Calu3 (cell line): ENCODE results near the gene PLSCR4. TPM values are rescaled to one million over a fixed set of nuclear protein-coding genes. Genes with fewer than 3 reads are reported as not detected.

Source experiments
- BruUV-seq: library from RNA; stranded (reverse); fragments of 400-500 nt; replicated peaks from 2 replicates; lab custom pipeline; 2021; lab: Mats Ljungman, UMichigan
- CTCF ChIA-PET: fragments of 300-600 bp; sonication (Branson Sonifier 250); formaldehyde crosslinking; loops from one replicate; lab custom pipeline; 2022; ENCODE audit warnings: antibody characterized with exemption; lab: Charles Lee
- DNase-seq: peaks from one replicate; pipeline ENCODE4 v3.0.0; 2022
- H3K27ac Mint-ChIP-seq: one replicate; pipeline ENCODE4 v1.8.0; 2022; ENCODE audit warnings: mixed read lengths; ENCODE audit not compliant: unreplicated experiment
- H3K27me3 Mint-ChIP-seq: one replicate; pipeline ENCODE4 v1.8.0; 2022; ENCODE audit warnings: mixed read lengths; ENCODE audit not compliant: unreplicated experiment
- H3K36me3 Mint-ChIP-seq: one replicate; pipeline ENCODE4 v1.8.0; 2022; ENCODE audit warnings: mild to moderate bottlenecking, moderate library complexity, mixed read lengths; ENCODE audit not compliant: insufficient read depth, unreplicated experiment
- H3K4me1 Mint-ChIP-seq: one replicate; pipeline ENCODE4 v1.8.0; 2022; ENCODE audit warnings: mild to moderate bottlenecking, low read depth, mixed read lengths; ENCODE audit not compliant: unreplicated experiment
- H3K4me3 Mint-ChIP-seq: one replicate; pipeline ENCODE4 v1.8.0; 2022; ENCODE audit warnings: mild to moderate bottlenecking, low read depth, moderate library complexity, mixed read lengths; ENCODE audit not compliant: unreplicated experiment
- H3K9me3 Mint-ChIP-seq: one replicate; pipeline ENCODE4 v1.8.0; 2022; ENCODE audit warnings: low read depth, mixed read lengths; ENCODE audit not compliant: unreplicated experiment
- CTCF ChIP-seq: fragments of 200-600 bp; IDR thresholded peaks from one replicate; pipeline ENCODE4 v1.8.0; 2022; ENCODE audit warnings: antibody characterized with exemption; ENCODE audit not compliant: unreplicated experiment
- intact Hi-C: fragments of 100-400 bp; cut with micrococcal nuclease; formaldehyde crosslinking; loops from one replicate; pipeline ENCODE4 v1.10.0; 2022; ENCODE audit not compliant: unreplicated experiment
- total RNA-seq: library from RNA; stranded (reverse); gene quantifications from 2 replicates; pipeline ENCODE4 v1.2.3, GENCODE V29; 2022

PLSCR4 gene
- total RNA-seq, 1 experiment from 2014 or later = 10.2 TPM

DNA sequence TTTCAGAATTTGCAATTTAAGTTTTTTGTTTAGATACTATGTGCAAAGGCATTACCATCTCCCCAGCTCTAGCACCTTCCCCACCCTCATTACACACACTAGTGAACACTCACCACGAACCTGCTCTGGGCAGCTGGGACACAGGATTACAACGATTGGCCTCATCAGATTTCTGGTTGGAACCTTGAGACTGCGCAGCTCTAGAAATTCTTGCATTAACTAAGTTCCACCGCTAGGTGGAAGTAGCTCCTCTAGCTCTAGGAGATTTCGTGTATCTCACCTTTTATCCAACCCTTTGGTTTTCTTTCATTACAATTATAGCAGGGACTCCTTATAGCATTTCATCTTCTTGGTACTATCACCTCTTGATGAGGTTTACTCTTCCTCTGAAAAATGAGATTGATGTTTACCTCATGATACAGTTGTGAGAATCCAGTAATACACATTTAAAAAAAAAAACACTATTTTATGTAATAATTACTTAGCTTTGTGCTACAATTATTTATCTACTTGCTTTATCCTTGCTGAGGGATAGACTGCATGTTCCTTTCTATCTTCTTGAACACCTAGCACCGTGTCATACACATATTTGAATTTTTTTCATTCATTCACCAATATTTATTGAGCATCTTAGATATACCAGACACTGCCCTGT, 61.3 kb downstream of the PLSCR4 start:
- H3K27ac Mint-ChIP-seq = peak overlapping the region; percentile 66
- H3K36me3 Mint-ChIP-seq = no peaks in the 10 kb centered on the region
- H3K4me3 Mint-ChIP-seq = peak overlapping the region; percentile 26
- no peaks in the 10 kb centered on the region for H3K27me3 Mint-ChIP-seq
- peaks cover 14% of the 10 kb centered on the region for H3K4me1 Mint-ChIP-seq
- DNase-seq = peak; percentile 57
- BruUV-seq = no TSS peak
- intact Hi-C loops = loop anchor here (1.0 kb wide), 4 partner anchors 33 to 452 kb away; no protein-coding TSS in a partner anchor
- H3K9me3 Mint-ChIP-seq = no peaks in the 10 kb centered on the region
- CTCF ChIA-PET = interaction anchor here (0.7 to 4.9 kb wide), 26 partner anchors 8 to 449 kb away, joined by 3 to 114 read pairs (median 5); partner anchors contain the start of gene PLOD2
- peak; percentile 81 for TF ChIP-seq CTCF

DNA sequence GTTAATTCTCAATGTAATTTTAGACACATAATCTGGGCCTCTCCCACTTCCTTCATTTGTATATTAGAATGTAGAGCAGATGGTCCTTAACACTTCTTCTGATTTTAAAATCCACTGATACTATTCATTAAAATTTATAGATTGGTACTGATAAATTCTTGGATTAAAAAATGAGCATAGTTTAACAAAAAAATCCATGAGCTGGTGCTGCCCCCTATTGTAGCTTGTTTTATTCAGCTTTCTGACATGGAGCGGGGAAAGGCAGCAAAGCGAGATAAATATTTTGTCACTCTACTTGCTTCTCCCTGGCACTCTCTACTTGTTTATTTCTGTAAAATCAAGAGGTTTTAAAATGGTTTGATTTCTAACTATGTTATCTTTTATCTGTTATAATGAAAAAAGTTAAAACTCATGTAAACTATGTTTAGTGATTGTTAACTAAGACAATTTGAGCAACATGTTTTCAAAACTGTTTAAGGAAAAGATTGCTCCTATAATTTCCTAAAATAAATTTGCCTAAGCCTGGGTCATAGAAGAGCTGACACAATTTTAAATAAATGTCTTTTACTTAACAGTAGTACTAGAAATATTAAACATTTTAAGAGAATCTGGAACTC, 63.5 kb downstream of the PLSCR4 start:
- Mint-ChIP-seq H3K27ac (no peak overlapping the region), H3K36me3 (no peaks in the 10 kb centered on the region)
- no TSS peak for BruUV-seq

DNA sequence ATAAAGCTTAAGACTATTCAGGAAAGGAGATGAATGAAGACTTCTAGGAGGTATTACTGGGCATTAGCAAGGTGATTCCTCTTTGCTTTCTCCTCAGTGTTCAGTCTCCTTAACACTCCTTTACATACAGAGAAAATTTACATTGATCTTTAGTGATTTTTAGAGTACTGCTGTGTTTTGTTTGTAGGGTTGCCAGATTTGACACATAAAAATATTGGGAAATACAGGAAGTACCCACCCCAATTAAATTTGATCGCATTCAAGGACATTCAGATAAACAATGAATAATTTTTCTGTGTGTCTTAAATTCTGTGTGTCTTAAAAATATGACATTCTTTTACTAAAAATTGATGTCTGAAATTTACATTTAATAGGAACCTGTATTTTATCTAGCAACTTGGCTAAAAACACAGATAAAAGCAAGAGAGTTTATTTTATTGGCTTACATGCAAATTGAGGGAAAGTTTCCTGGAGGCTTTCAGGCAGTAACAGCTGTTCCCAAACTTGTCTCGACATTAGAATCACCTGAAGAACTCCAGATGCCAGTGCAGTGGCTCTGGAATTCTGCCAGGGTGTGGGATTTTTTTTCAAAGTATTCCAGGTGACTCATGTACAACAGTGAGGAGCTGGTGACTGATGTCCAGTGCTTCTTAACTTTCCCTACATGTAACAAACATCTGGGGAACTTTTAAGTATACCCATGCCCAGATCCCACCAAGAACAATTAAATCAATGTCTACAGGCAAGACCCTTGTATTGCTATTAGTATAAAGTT, 66.5 kb downstream of the PLSCR4 start:
- intact Hi-C loops = loop anchor here (1.0 kb wide), 1 partner anchor 21 kb away; no protein-coding TSS in a partner anchor
- TF ChIP-seq CTCF = no peak
- no peaks in the 10 kb centered on the region for H3K36me3 Mint-ChIP-seq
- peaks cover 15% of the 10 kb centered on the region for H3K4me1 Mint-ChIP-seq
- H3K9me3 Mint-ChIP-seq = no peaks in the 10 kb centered on the region
- H3K27ac Mint-ChIP-seq = no peak overlapping the region
- peak; percentile 81 for DNase-seq
- no peak overlapping the region for H3K4me3 Mint-ChIP-seq
- no peaks in the 10 kb centered on the region for H3K27me3 Mint-ChIP-seq
- BruUV-seq = no TSS peak
- CTCF ChIA-PET = interaction anchor here (0.6 to 3.1 kb wide), 9 partner anchors 11 to 143 kb away, joined by 3 to 17 read pairs (median 3); no protein-coding TSS in a partner anchor

More for the DNA sequence above, 63.5 kb downstream of the PLSCR4 start:
- peak; percentile 60 for TF ChIP-seq CTCF
- CTCF ChIA-PET = interaction anchor here (0.6 to 4.9 kb wide), 20 partner anchors 8 to 411 kb away, joined by 3 to 114 read pairs (median 4); no protein-coding TSS in a partner anchor
- peak; percentile 68 for DNase-seq
- Mint-ChIP-seq H3K4me1 (peaks cover 24% of the 10 kb centered on the region), H3K4me3 (no peak overlapping the region), H3K27me3 (no peaks in the 10 kb centered on the region), H3K9me3 (no peaks in the 10 kb centered on the region)
- intact Hi-C loops = loop anchor here (1.0 kb wide), 3 partner anchors 27 to 411 kb away; no protein-coding TSS in a partner anchor

GRCh38 chr3:146181216-146181615, 69.7 kb downstream of the PLSCR4 start:
- CTCF ChIA-PET = no interaction called here
- H3K4me1 Mint-ChIP-seq = peaks cover 11% of the 10 kb centered on the region
- no peak for TF ChIP-seq CTCF
- no peak overlapping the region for H3K27ac Mint-ChIP-seq
- H3K4me3 Mint-ChIP-seq = no peak overlapping the region
- H3K27me3 Mint-ChIP-seq = no peaks in the 10 kb centered on the region
- no peak for DNase-seq
- intact Hi-C loops = no loop called here
- H3K36me3 Mint-ChIP-seq = no peaks in the 10 kb centered on the region
- no peaks in the 10 kb centered on the region for H3K9me3 Mint-ChIP-seq
- no TSS peak for BruUV-seq
